Erythroblast (primary cell): Measurements from ENCODE around the gene PCF11.

Experiments
- GATA1 ChIP-seq: IDR thresholded peaks from 2 replicates; pipeline ENCODE4 v1.6.1; 2011; ENCODE audit warnings: low read depth, mild to moderate bottlenecking, control low read depth, low read length, moderate library complexity
- POLR2A ChIP-seq: IDR thresholded peaks from 2 replicates; pipeline ENCODE4 v1.6.1; 2011; ENCODE audit warnings: mild to moderate bottlenecking, low read length

DNA sequence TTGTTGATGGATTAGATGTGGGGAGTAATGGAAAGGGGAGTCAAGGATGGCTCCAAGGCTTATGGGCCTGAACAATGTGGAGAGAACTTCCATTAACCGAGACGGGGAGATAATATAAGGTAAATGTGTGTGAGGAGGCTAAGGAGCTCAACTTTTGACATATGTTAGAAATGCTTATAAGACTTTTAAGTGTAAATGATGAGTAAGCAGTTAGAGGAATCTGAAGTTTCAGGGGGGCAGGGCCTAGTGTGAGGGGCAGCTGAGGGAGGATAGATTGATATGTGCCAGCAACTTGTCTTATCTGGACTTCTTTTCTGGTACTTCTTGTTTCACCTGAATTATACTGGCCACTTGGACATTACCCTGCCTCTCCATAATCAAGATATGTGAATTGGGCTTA lies 66.5 kb downstream of the PCF11 start:
- TF ChIP-seq POLR2A (no peak), GATA1 (no peak)
